K562 (cell line): ENCODE measurements around the gene SCAF11. TPM values are rescaled to one million over a fixed set of nuclear protein-coding genes. Genes with fewer than 3 reads are reported as not detected.

Source experiments
- ATAC-seq: fragments of 200-7000 bp; cut with Tn5 transposase; 3 replicates; pipeline ENCODE4 v1.9.1; 2020; ENCODE audit warnings: moderate library complexity
- BruUV-seq: library from RNA; stranded (reverse); fragments of 400-500 nt; replicated peaks from 2 replicates; lab custom pipeline; 2021; lab: Mats Ljungman, UMichigan
- CTCF ChIA-PET: fragments of 300-600 bp; formaldehyde crosslinking; extraction: SDS; loops from one replicate; lab custom pipeline; 2021; ENCODE audit warnings: low intra/inter-chr PET ratio; lab: Yijun Ruan, JAX
- POLR2A ChIA-PET: fragments of 300-600, 350-650 bp; sonication (Branson Sonifier 250); formaldehyde crosslinking; extraction: SDS; loops from one replicate; lab custom pipeline; 2021; ENCODE audit warnings: antibody characterized with exemption, inconsistent platforms; lab: Yijun Ruan, JAX
- DNase-seq, 4 experiments: peaks; one replicate each; pipeline versions ENCODE4 v3.0.0 to v3.0.0-alpha.2; 2011 to 2018; ENCODE audit warnings: low spot score in 3 of 4, mixed read lengths in 3 of 4; ENCODE audit errors: extremely low read depth in 1 of 4
- FAIRE-seq: peaks from 2 replicates; lab custom pipeline; 2011; peaks lifted over from hg19 to GRCh38; lab: Jason Lieb, UNC
- H2AFZ ChIP-seq: 2 replicates; pipeline ENCODE4 v1.6.0; 2011; ENCODE audit warnings: low read depth, low read length, control low read depth, inconsistent platforms
- H3K27ac ChIP-seq: fragments of 200-600 bp; 3 replicates; pipeline ENCODE4 v1.8.0; 2011; ENCODE audit warnings: low read depth, mild to moderate bottlenecking, control low read depth, inconsistent platforms, low read length, moderate library complexity, mixed read lengths; ENCODE audit errors: extremely low read depth
- H3K27me3 ChIP-seq, 2 experiments: fragments of 300-600 bp in 1 of 2; 2 replicates in 1 of 2; 3 replicates in 1 of 2; pipeline versions ENCODE4 v1.6.0 to v1.8.0; 2011; ENCODE audit warnings: inconsistent platforms in 2 of 2, low read length in 2 of 2, mild to moderate bottlenecking in 1 of 2, mixed read lengths in 1 of 2, moderate library complexity in 1 of 2; ENCODE audit not compliant: control insufficient read depth in 2 of 2, insufficient read depth in 2 of 2
- H3K36me3 ChIP-seq: fragments of 300-600 bp; 3 replicates; pipeline ENCODE4 v1.8.0; 2011; ENCODE audit warnings: mild to moderate bottlenecking, low read length, inconsistent platforms; ENCODE audit not compliant: control insufficient read depth, insufficient read depth
- H3K4me1 ChIP-seq, 2 experiments: fragments of 200-600 bp in 1 of 2; replicated peaks in 1 of 2; 2 replicates in 1 of 2; 3 replicates in 1 of 2; pipeline versions ENCODE4 v1.5.1 to v1.8.0; 2011; ENCODE audit warnings: inconsistent platforms in 2 of 2, low read length in 2 of 2, mild to moderate bottlenecking in 1 of 2, mixed read lengths in 1 of 2, moderate library complexity in 1 of 2; ENCODE audit not compliant: control insufficient read depth in 2 of 2, insufficient read depth in 2 of 2
- H3K4me2 ChIP-seq: 2 replicates; pipeline ENCODE4 v1.6.1; 2011; ENCODE audit warnings: low read length, control low read depth, inconsistent platforms, mixed read lengths; ENCODE audit not compliant: insufficient read depth
- H3K4me3 ChIP-seq: fragments of 200-600 bp; sonication (generic), shearing (Covaris generic); 2 replicates; pipeline ENCODE4 v1.5.1; 2016; ENCODE audit warnings: control low read depth, inconsistent platforms
- H3K79me2 ChIP-seq: fragments of 200-600 bp; 3 replicates; pipeline ENCODE4 v1.8.0; 2011; ENCODE audit warnings: low read length, inconsistent platforms; ENCODE audit not compliant: control insufficient read depth, insufficient read depth
- H3K9ac ChIP-seq, 2 experiments: 2 replicates each; pipeline versions ENCODE4 v1.6.0 to v1.6.1; 2011; ENCODE audit warnings: low read depth in 2 of 2, low read length in 2 of 2, control low read depth in 1 of 2, inconsistent platforms in 1 of 2, mild to moderate bottlenecking in 1 of 2, mixed read lengths in 1 of 2; ENCODE audit not compliant: insufficient read depth in 1 of 2
- H3K9me1 ChIP-seq: one replicate; pipeline ENCODE4 v1.6.0; 2011; ENCODE audit warnings: inconsistent platforms, mild to moderate bottlenecking, low read length, moderate library complexity; ENCODE audit not compliant: control insufficient read depth, insufficient read depth
- H3K9me3 ChIP-seq: replicated peaks from 2 replicates; pipeline ENCODE4 v1.5.1; 2011; ENCODE audit warnings: low read depth, low read length, inconsistent platforms; ENCODE audit not compliant: control insufficient read depth, insufficient read depth
- H4K20me1 ChIP-seq: replicated peaks from 2 replicates; pipeline ENCODE4 v1.6.1; 2011; ENCODE audit warnings: low read length, inconsistent platforms, mixed read lengths; ENCODE audit not compliant: control insufficient read depth, insufficient read depth
- ASH1L ChIP-seq: fragments of 450-650 bp; IDR thresholded peaks from 2 replicates; pipeline ENCODE4 v1.6.1; 2018; ENCODE audit warnings: borderline replicate concordance, mild to moderate bottlenecking, low read depth; ENCODE audit not compliant: partially characterized antibody
- BCOR ChIP-seq: fragments of 450-650 bp; IDR thresholded peaks from 2 replicates; pipeline ENCODE4 v1.6.1; 2016
- C11orf30 ChIP-seq: fragments of 450-650 bp; IDR thresholded peaks from 2 replicates; pipeline ENCODE4 v1.6.1; 2016; ENCODE audit warnings: low read depth, mild to moderate bottlenecking
- HMBOX1 ChIP-seq: sonication (generic); IDR thresholded peaks from 2 replicates; pipeline ENCODE4 v1.6.1; 2016
- MAFF ChIP-seq: IDR thresholded peaks from 2 replicates; pipeline ENCODE4 v1.6.1; 2012; ENCODE audit warnings: low read length, improper control_type of control experiment
- MAFK ChIP-seq: IDR thresholded peaks from 2 replicates; pipeline ENCODE4 v1.6.1; 2011; ENCODE audit warnings: low read length, improper control_type of control experiment
- MTA1 ChIP-seq: fragments of 450-650 bp; IDR thresholded peaks from 2 replicates; pipeline ENCODE4 v1.6.1; 2017; ENCODE audit warnings: borderline replicate concordance
- MYNN ChIP-seq, 2 experiments: sonication (generic); formaldehyde crosslinking in 1 of 2; IDR thresholded peaks; 2 replicates each; pipeline versions ENCODE4 v1.5.0 to v1.6.1; 2016 to 2020; ENCODE audit warnings: antibody characterized with exemption in 1 of 2, missing genetic modification reagents in 1 of 2
- NFE2 ChIP-seq: IDR thresholded peaks from 2 replicates; pipeline ENCODE4 v1.6.1; 2014; ENCODE audit warnings: antibody characterized with exemption, low read depth
- RFX5 ChIP-seq: IDR thresholded peaks from 2 replicates; pipeline ENCODE4 v1.6.1; 2011; ENCODE audit warnings: low read depth, mild to moderate bottlenecking, improper control_type of control experiment, low read length
- RUNX1 ChIP-seq: sonication (generic); IDR thresholded peaks from 2 replicates; pipeline ENCODE4 v1.6.1; 2016; ENCODE audit warnings: antibody characterized with exemption, low read depth
- ZC3H4 ChIP-seq: sonication (generic); formaldehyde crosslinking; IDR thresholded peaks from 2 replicates; pipeline ENCODE4 v1.9.0; 2021; ENCODE audit warnings: missing genetic modification reagents, borderline replicate concordance
- ZNF354B ChIP-seq: fragments of 250-450 bp; sonication (Bioruptor Pico); IDR thresholded peaks from 2 replicates; pipeline ENCODE4 v1.4.0; 2020
- ZNF431 ChIP-seq: sonication (generic); formaldehyde crosslinking; IDR thresholded peaks from 2 replicates; pipeline ENCODE4 v1.8.0; 2022; ENCODE audit warnings: mild to moderate bottlenecking, missing genetic modification reagents
- ZNF655 ChIP-seq: fragments of 250-450 bp; sonication (Bioruptor Pico); IDR thresholded peaks from 2 replicates; pipeline ENCODE4 v1.5.0; 2021
- ZSCAN29 ChIP-seq: fragments of 450-650 bp; IDR thresholded peaks from 2 replicates; pipeline ENCODE4 v1.6.1; 2017
- WGBS: fragments of 100-300 bp; shearing (Covaris generic); methylation state at CpG from one replicate; pipeline ENCODE4 v1.1.6; 2016; ENCODE audit warnings: low coverage, mixed read lengths; ENCODE audit not compliant: insufficient coverage; ENCODE audit errors: missing lambda C conversion rate; 5-methylcytosine and 5-hydroxymethylcytosine counted together
- in situ Hi-C: fragments of 300-500 bp; cut with MboI; formaldehyde crosslinking; loops from 4 replicates; pipeline ENCODE4 v1.15.0; 2018; ENCODE audit warnings: inconsistent platforms, mixed read lengths
- intact Hi-C: fragments of 100-400 bp; cut with micrococcal nuclease; formaldehyde crosslinking; loops from 2 replicates; pipeline ENCODE4 v1.14.2; 2022
- polyA plus RNA-seq, 8 experiments: library from polyadenylated mRNA; depleted of rRNA in 4 of 8; stranded (reverse) in 5 of 8; unstranded in 3 of 8; fragments of >200 nt; fragmentation: Nextera tagmentation in 2 of 8; fragmentation: Illumina TruSeq in 1 of 8; extraction: Ambion mirVana in 2 of 8; extraction: Trizol in 1 of 8; gene quantifications; 2 replicates each; pipeline versions ENCODE4 v1.2.1 to v1.2.3, GENCODE V29; 2011 to 2014; ENCODE audit warnings: inconsistent platforms in 1 of 8, missing spikeins in 1 of 8
- total RNA-seq, 7 experiments: library from RNA; depleted of rRNA in 6 of 7; stranded (reverse); fragments of >200 nt in 6 of 7; fragmentation: Illumina TruSeq in 2 of 7; extraction: Trizol in 2 of 7; gene quantifications; 2 replicates each; pipeline versions ENCODE4 v1.2.1 to v1.2.3, GENCODE V29; 2011 to 2021; ENCODE audit warnings: low replicate concordance in 1 of 7

Gene SCAF11
- total and polyA plus RNA-seq, 9 of the 15 experiments (the other 6 are each of a cell fraction or from before 2014, with no cell fraction given): 30.4 to 119 (median 80.0) TPM

GRCh38 chr12:45914090-45914489 is 76.3 kb downstream of the SCAF11 start:
- H3K4me2 ChIP-seq: no peak overlapping the region

More at GRCh38 chr12:45914090-45914489, 76.3 kb downstream of the SCAF11 start:
- no peaks in the 10 kb centered on the region for H3K27me3 ChIP-seq
- no peak for TF ChIP-seq ZSCAN29
- TF ChIP-seq ZNF655 (CRISPR knock-in tag): no peak
- no peak for TF ChIP-seq ZNF354B (CRISPR knock-in tag)
- TF ChIP-seq RFX5: 0 out of 2 replicates have a peak, but pooled peaks have one; percentile 34
- TF ChIP-seq C11orf30: no peak
- TF ChIP-seq BCOR: no peak
- TF ChIP-seq NFE2: no peak
- peak; percentile 80 for TF ChIP-seq HMBOX1
- TF ChIP-seq MTA1: no peak
- TF ChIP-seq ZC3H4: no peak
- no peak for TF ChIP-seq MAFF
- no peak for TF ChIP-seq MAFK
- TF ChIP-seq ASH1L: no peak
- no peak for TF ChIP-seq RUNX1
- TF ChIP-seq MYNN (IDR thresholded peaks at IDR 0.05): no peak
- TF ChIP-seq MYNN (CRISPR knock-in tag; IDR thresholded peaks at IDR 0.05): no peak
- TF ChIP-seq ZNF431 (CRISPR knock-in tag): no peak
- H3K9me1 ChIP-seq: no peaks in the 10 kb centered on the region
- DNase-seq (peak in 2 of 4 experiments; percentile 9 to 16), FAIRE-seq (peak; percentile 51), ATAC-seq (peak; percentile 48; the same call in 2 of the 3 replicates)
- H2AFZ ChIP-seq: no peak overlapping the region
- H3K4me1 ChIP-seq: no peaks in the 10 kb centered on the region
- WGBS: 0% methylated on average over 1 of the region's 1 CpG
- no peaks in the 10 kb centered on the region for H3K9me3 ChIP-seq
- peaks cover 4% of the 10 kb centered on the region; the same call in 1 of the 3 replicates for H3K36me3 ChIP-seq
- BruUV-seq: no TSS peak
- no peaks in the 10 kb centered on the region for H4K20me1 ChIP-seq
- ChIA-PET CTCF (no interaction called here), POLR2A (interaction anchor here (1.0 to 3.0 kb wide), 3 partner anchors 10 to 20 kb away, joined by 3 to 14 read pairs (median 3); no protein-coding TSS in a partner anchor)
- in situ Hi-C loops (no loop called here), intact Hi-C loops (no loop called here)
- H3K9ac ChIP-seq: peak overlapping the region in 1 of 2 experiments; percentile 10; a peak in 1 of 4 replicates
- no peak overlapping the region for H3K4me3 ChIP-seq
- H3K27ac ChIP-seq: no peak overlapping the region
- no peaks in the 10 kb centered on the region for H3K79me2 ChIP-seq
